GM19099 (cell line): ENCODE measurements around the gene ASTL.

Experiments used
- POLR2A ChIP-seq: IDR thresholded peaks from 3 replicates; pipeline ENCODE4 v1.6.1; 2011; ENCODE audit warnings: low read depth; ENCODE audit not compliant: insufficient read length; ENCODE audit errors: extremely low read depth

ASTL gene

DNA sequence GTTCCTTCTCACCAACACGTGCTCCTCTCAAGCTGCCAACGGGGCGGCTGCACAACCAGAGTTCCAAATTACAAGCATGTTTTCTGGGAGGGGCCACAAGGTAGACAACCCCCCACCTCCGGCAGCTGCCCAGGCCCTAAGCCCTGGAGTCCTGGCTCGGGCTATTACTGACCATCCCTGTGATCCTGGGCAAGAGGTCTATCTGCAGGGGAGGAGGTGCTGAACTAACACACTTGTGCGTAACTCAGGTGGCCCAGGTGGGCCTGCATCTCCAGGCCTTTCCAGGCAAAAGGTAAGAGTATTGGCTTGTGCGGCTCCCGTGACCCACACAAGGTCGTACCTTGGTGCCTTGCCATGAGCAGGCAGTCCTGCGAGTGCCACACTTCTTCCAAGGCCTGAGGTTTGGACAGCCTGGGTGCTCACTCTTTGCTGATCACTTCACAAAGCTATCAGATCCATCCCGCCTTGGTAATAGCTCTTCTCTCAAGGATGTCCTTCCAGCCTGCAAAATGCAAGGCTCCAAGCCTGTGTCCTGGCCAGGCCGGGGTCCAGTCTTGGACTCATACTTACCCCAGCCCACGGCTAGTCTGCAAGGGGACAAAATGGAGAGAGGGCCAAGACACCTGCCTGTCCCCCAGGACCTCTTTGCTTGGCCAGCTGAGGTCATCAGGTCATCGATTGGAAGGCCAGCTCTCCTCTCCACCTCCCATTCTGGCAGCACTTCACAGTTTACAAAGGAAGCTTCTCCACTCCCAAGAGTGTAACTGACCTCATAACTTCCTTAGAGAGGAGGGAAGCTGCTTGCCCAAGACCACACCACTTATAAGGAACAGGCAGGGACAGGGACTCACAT, 55.9 kb downstream of the ASTL start:
- TF ChIP-seq POLR2A = no peak

- no peak for TF ChIP-seq POLR2A
These were observed 57.3 kb downstream of the ASTL start for GRCh38 chr2:96081042-96081441.

- TF ChIP-seq POLR2A = no peak
These were observed 63.0 kb downstream of the ASTL start for GRCh38 chr2:96075199-96075771.

DNA sequence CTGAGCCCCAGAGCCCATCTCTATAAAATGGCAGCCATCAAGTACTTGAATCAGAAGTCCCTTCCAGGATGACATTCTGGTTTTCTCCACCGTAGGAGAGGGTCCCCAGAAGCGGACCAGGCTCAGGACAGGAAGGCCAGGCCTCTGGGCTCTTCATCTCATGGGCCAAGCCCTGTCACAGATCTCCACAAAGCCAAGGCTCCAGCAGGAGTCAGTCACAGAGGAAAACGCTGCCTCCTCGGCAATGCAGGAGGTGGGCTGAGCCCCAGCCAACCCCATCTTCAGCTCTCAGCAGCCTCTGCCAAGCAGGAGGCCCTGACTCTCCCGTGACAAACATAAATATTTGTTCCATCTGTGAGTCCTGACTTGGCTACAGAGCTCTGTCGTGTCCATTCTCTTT, 64.1 kb downstream of the ASTL start:
- no peak for TF ChIP-seq POLR2A

DNA sequence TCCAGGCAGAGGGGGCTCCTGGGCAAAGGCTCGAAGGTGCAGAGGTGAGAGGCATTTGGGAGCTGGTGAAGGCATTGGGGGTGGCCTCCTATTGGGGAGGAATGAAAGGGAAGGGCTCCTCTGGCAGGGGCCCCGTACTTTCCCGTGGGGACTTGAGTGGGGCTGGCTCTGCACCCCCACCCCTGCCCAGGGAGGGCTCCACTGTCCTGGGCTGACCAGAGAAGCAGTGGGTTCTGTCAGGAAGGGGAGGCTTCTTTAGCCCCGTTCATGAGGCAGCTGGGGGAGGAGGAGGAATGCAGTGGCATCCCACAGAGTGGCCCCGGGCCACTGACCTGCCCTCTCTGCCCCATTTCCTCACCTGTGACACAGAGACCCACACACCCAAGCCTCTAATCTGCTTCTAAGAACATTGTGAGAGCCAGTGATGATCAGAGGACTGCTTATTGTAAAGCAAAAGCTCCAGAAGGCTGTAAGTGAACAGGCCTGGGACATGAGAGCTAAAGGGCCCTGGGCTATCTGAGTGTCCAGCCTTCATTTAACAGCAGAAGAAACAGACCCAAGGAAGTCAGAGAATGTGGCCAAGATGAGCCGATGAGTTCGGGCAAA, 65.0 kb downstream of the ASTL start:
- TF ChIP-seq POLR2A = no peak
